Measurements from ENCODE around the gene IL24. TPM values are rescaled to one million over a fixed set of nuclear protein-coding genes. Genes with fewer than 3 reads are reported as not detected.

The IL24 gene
- total and polyA plus RNA-seq, 10 of the 15 experiments (the other 5 are each of a cell fraction or from before 2014, with no cell fraction given) = 0.05 to 19.8 (median 0.35) TPM; not detected in 1

GRCh38 chr1:206932177-206932576 lies 34.9 kb downstream of the IL24 start:
- H3K79me2 ChIP-seq (ENCODE audit: control insufficient read depth, insufficient read depth, low read length) = no peaks in the 10 kb centered on the region
- POLR2A ChIA-PET = interaction anchor here (0.6 to 13.3 kb wide), 7 partner anchors 15 to 211 kb away, joined by 3 to 222 read pairs (median 4); partner anchors contain the start of gene FCMR

More at GRCh38 chr1:206932177-206932576, 34.9 kb downstream of the IL24 start:
- in situ Hi-C loops (cut with MboI) = no loop called here
- H3K4me3 ChIP-seq = no peak overlapping the region
- CTCF ChIA-PET = interaction anchor here (0.6 to 13.5 kb wide), 33 partner anchors 10 to 411 kb away, joined by 3 to 643 read pairs (median 6); partner anchors contain the start of genes DYRK3, FCAMR, FCMR and IL20
- no peak for TF ChIP-seq ZBED1 (IDR thresholded peaks at IDR 0.05; ENCODE audit: borderline replicate concordance)
- no peak for TF ChIP-seq SMAD5 (IDR thresholded peaks at IDR 0.05; ENCODE audit: low read depth)
- no peak for TF ChIP-seq ZNF274 (IDR thresholded peaks at IDR 0.05; ENCODE audit: insufficient read depth, insufficient read length)
- TF ChIP-seq STAT3 (IDR thresholded peaks at IDR 0.05; ENCODE audit: low read depth, low read length) = no peak
- TF ChIP-seq, protein P1, sequence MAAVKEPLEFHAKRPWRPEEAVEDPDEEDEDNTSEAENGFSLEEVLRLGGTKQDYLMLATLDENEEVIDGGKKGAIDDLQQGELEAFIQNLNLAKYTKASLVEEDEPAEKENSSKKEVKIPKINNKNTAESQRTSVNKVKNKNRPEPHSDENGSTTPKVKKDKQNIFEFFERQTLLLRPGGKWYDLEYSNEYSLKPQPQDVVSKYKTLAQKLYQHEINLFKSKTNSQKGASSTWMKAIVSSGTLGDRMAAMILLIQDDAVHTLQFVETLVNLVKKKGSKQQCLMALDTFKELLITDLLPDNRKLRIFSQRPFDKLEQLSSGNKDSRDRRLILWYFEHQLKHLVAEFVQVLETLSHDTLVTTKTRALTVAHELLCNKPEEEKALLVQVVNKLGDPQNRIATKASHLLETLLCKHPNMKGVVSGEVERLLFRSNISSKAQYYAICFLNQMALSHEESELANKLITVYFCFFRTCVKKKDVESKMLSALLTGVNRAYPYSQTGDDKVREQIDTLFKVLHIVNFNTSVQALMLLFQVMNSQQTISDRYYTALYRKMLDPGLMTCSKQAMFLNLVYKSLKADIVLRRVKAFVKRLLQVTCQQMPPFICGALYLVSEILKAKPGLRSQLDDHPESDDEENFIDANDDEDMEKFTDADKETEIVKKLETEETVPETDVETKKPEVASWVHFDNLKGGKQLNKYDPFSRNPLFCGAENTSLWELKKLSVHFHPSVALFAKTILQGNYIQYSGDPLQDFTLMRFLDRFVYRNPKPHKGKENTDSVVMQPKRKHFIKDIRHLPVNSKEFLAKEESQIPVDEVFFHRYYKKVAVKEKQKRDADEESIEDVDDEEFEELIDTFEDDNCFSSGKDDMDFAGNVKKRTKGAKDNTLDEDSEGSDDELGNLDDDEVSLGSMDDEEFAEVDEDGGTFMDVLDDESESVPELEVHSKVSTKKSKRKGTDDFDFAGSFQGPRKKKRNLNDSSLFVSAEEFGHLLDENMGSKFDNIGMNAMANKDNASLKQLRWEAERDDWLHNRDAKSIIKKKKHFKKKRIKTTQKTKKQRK (IDR thresholded peaks at IDR 0.05; ENCODE audit: low read depth, low read length) = no peak
- no peaks in the 10 kb centered on the region for H4K20me1 ChIP-seq (ENCODE audit: control insufficient read depth, insufficient read depth)
- ATAC-seq = no peak
- SMC1A ChIA-PET (ENCODE audit: uncharacterized antibody, unreplicated experiment) = interaction anchor here (0.6 to 10.3 kb wide), 27 partner anchors 8 to 205 kb away, joined by 3 to 431 read pairs (median 5); partner anchors contain the start of genes FCAMR, FCMR, IL19 and IL20
- peak overlapping the region; percentile 99 for H3K27ac ChIP-seq (ENCODE audit: control insufficient read depth, insufficient read depth)
- no peak for DNase-seq (ENCODE audit: low read depth, low spot score)
- H3K27me3 ChIP-seq (replicated peaks in 1 of 2; ENCODE audit: control insufficient read depth in 2 of 2, insufficient read depth in 2 of 2, low read length in 1 of 2) = no peaks in the 10 kb centered on the region
- FAIRE-seq = no peak
- no peak overlapping the region; the same call in 1 of the 2 replicates for H2AFZ ChIP-seq (ENCODE audit: control insufficient read depth, low read depth, low read length)
- intact Hi-C loops (cut with micrococcal nuclease; ENCODE audit: unreplicated experiment) = loop anchor here (5.0 kb wide), 1 partner anchor 120 kb away; the partner anchor contains the start of genes PFKFB2 and YOD1
- H3K36me3 ChIP-seq (ENCODE audit: control insufficient read depth in 2 of 2, insufficient read depth in 2 of 2, low read length in 1 of 2) = no peaks in the 10 kb centered on the region
- H3K9ac ChIP-seq (ENCODE audit: control insufficient read depth, insufficient read depth, low read length) = no peak overlapping the region
- peaks cover 46% of the 10 kb centered on the region for H3K4me1 ChIP-seq (ENCODE audit: control insufficient read depth, insufficient read depth, low read length)
- H3K4me2 ChIP-seq (ENCODE audit: control insufficient read depth, insufficient read depth) = peak overlapping the region; percentile 17; the same call in 1 of the 2 replicates
- no TSS peak for BruUV-seq (replicated peaks)
- 79% methylated on average over 8 of the region's 8 CpGs for WGBS (ENCODE audit: insufficient coverage, insufficient replicate concordance, low lambda C conversion rate, missing lambda C conversion rate)
- no peaks in the 10 kb centered on the region for H3K9me3 ChIP-seq (replicated peaks; ENCODE audit: control insufficient read depth, insufficient read depth, low read length)
- RAD21 ChIA-PET (ENCODE audit: unreplicated experiment) = interaction anchor here (0.7 to 13.5 kb wide), 17 partner anchors 15 to 297 kb away, joined by 3 to 371 read pairs (median 7); partner anchors contain the start of genes DYRK3 and FCMR
